Stimulated activated CD4-positive, alpha-beta T cell treated with anti-CD3 and anti-CD28 coated beads, Interleukin-15, amount 100 ng/mL, for 24 hours (primary cell): ENCODE measurements around the gene ASCL4.
"Not testable (repeated sequence)": the region's sequence is repeated elsewhere in the genome, so short reads cannot be mapped to it uniquely, and the experiment has no call there.

Experiments used
- DNase-seq: peaks from one replicate; pipeline ENCODE4 v3.0.0-alpha.2; 2020

Gene ASCL4, protein sequence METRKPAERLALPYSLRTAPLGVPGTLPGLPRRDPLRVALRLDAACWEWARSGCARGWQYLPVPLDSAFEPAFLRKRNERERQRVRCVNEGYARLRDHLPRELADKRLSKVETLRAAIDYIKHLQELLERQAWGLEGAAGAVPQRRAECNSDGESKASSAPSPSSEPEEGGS

DNA sequence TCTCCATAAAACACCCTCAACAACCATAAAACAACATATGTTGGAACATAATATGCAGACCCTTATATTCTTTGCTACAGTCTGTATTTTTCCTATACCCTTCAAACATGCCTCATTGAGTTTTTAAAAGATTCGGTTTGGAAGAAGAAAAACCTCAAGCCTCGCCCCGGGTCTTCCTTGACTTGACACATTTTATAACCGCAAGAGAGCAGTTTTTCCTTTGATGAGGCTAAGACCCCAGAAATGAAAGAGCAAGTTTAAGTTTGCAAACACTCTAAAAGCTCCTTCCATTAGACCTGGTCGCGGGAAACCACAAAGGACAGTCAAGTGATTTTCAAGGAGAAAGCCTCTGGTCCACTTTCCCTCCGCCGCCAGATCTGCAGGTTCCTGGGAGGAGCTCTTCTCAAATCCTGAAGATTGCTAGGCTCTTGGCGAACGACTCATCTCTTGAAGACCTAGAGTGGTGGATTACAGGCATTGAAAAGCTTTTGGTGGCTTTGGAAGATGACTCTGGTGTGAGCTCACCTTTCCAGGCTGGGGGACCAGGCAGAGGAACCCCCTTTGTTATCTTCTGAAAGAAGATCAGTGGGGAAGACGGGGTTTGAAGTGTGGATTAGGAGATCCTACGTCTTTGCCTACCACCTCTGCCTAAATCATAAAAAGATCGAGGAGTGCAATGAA lies at the start of gene ASCL4:
Gene ASCL4 (plus strand): TSS at position 356 of the 681 bp plus-strand sequence. CDS start 515 bp downstream, outside the sequence.
- no peak for DNase-seq

DNA sequence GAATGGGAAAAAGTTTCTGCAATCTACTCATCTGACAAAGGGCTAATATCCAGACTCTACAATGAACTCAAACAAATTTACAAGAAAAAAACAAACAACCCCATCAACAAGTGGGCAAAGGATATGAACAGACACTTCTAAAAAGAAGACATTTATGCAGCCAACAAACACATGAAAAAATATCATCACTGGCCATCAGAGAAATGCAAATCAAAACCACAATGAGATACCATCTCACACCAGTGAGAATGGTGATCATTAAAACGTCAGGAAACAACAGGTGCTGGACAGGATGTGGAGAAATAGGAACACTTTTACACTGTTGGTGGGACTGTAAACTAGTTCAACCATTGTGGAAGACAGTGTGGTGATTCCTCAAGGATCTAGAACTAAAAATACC lies 47.2 kb upstream of the ASCL4 start:
- not testable (repeated sequence) for DNase-seq

DNA sequence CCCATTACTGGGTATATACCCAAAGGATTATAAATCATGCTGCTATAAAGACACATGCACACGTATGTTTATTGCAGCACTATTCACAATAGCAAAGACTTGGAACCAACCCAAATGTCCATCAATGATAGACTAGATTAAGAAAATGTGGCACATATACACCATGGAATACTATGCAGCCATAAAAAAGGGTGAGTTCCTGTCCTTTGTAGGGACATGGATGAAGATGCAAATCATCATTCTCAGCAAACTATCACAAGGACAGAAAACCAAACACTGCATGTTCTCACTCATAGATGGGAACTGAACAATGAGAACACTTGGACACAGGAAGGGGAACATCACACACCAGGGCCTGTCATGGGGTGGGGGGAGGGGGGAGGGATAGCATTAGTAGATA lies 46.8 kb upstream of the ASCL4 start:
- DNase-seq: not testable (repeated sequence)

DNA sequence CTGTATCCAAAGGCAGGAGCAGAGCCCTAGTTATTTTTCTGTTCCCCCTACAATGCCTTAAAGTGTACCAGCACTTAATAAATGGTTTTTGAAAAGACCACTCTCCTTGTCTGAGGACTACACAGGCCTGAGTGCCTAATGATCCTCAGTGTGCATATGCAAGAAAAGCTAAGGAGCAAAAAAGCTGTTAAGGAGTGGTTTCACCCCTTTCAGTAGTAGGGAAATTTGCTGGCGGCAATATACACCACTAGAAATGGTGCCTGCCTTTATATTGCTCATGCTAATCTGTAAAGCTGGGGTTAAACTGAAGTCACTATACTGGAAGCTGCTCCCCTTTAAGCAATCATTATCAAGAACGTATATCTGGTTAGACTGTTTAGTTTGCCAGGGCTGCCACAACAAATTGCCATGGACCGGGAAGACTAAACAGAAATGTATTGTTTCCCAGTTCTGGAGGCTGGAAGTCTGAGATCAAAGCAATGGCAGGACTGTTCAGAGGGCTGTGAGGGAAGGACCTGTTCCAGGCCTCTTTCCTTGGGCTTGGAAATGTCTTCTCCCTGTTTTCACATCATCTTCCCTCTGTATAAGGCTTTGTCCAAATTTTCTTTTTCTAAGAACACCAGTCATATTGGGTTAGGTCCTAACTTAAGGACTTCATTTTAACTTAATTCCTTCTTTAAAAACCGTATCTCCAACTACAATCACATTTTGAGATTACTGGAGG lies 43.7 kb upstream of the ASCL4 start:
- no peak for DNase-seq

DNA sequence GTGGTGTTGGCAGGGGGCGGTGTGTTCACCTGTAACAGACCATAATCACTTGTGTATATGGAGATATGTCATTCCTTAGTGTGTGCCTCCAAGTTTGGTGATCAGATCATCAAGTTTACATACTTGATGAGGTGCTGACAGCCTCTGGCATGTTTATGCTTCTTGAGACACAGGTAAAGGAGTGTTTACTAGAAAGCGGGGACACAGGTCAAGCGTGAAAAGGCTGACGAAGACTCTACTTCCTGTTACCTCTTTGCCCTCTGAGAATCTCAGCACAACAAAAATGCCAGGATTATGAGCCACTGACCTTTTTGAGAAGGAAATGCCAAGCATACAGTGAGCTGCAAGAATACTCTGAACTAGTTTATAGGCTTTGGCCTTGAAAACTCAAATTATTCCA lies 43.1 kb upstream of the ASCL4 start:
- no peak for DNase-seq

DNA sequence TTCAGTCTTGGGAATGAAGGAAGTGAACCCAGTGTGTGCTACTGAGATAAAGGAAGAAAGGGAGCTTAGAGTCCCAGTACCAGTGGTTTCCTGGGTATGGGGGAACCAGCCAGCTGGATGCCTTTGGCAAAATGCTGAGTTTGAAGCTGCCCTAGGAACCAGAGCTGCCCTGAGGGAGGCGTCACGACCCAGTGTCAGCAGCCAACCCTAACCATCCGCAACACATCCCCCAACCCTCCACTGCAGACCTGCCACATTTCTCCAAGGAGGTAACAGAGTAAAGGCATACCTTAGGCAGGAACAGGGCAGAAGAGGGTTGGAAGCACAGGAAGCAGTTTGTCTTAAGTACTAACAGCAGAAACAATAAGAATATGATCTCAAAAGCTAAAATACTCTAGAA lies 42.1 kb upstream of the ASCL4 start:
- no peak for DNase-seq

DNA sequence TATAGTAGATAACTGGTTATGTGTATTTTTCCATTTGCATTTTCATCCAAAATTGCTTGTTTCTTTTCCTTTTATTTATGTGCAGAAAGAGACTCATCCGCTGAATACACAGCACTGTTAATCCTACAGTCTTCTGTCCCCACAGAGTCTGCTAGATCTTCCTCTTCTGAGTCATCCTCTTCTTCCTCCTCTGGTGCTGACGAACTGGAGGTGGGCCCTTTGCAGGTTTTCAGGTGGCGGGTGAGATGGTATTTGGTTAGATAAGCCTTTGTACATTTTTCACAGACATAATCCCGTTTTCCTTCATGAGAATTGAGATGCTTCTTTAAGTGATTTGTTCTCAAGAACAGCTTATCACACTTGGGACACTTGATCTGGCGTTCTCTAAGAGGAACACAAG lies 40.4 kb upstream of the ASCL4 start:
- DNase-seq: no peak

DNA sequence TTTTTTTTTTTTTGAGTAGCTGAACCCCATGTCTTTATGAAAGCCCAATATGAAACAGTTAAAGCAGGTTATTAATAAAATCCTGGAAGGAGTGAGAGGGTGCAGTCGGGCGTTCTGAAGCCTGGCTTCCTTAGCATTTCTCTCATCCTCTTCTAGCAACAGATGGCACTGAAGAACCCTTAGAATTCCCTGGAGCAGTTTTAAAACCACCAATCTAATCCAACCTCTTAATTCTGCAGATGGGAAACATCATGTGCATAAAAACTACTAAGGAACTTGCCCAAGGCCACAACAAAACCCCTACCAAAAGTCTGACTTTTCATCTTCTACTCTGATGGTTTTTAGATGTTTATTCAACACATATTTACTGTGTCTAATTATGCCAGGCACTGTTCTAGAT lies 38.7 kb upstream of the ASCL4 start:
- no peak for DNase-seq

DNA sequence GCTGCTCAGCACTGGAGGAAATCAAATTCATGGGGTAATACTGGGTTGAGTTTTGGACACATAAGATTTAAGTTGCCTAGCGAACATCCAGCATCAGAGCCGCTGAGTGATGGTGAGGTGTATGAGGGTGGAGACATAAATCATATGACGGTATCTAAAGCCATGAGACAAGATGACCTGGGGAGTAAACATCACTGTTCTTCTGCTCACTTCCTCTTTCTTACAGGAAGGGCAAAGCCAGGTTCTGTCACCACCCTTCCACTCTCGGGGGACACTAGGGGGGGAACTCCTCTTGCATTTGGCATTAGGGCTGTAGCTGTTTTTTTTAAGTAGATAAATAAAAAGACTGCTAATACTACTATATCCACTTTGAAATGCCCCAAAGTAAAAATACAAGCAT lies 37.6 kb upstream of the ASCL4 start:
- no peak for DNase-seq

DNA sequence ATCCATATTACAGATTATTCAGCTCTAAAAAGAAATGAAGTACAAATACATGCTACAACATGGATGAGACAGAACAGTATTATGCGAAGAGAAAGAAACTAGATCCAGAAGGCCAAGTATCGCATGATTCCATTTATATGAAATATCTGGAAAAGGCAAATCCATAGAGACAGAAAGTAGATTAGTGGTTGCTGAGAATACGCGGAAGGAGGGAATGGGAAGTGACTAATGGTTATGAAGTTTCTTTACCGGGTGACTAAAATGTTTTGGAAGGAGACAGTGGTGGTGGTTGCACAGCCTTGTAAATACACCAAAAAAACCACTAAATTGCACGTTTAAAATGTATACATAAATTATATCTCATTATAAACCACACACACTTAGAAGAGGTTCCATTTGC lies 26.0 kb upstream of the ASCL4 start:
- no peak for DNase-seq

DNA sequence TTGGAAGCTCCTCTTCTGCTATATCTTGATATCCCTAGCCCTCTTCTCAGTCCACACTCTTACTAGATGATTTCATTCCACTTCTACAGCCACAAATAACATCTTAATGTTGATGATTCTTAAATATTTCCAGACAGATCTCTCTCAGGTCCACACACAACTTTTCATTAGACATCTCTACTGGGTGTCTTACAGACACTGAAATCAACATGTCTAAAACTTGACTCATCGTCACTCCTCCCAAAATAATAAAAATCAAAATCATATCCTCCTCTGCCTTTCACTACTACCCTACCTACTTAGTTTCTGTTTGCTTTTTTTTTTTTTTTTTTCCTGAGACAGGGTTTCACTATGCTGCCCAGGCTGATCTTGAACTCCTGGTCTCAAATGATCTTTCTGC lies 25.4 kb upstream of the ASCL4 start:
- DNase-seq: no peak

DNA sequence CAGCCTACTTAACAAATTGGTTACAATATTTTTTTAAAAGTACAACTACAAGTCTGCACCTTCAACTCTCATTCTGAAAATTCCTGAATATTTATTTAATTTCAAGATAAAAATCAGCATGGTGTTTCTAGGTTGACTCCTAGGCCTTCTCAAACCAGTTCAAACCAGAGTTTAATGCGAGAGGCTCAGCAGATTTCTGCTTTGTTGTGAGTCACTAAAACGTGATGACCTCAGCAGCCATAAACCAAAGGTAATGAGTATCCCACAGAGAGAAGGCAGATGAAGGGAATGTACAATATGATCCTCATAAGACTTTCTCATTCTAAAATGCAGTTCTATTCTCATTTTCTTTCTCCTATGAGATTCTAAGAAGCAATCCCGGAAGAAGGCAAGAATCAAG lies 15.1 kb upstream of the ASCL4 start:
- peak; percentile 38 for DNase-seq

DNA sequence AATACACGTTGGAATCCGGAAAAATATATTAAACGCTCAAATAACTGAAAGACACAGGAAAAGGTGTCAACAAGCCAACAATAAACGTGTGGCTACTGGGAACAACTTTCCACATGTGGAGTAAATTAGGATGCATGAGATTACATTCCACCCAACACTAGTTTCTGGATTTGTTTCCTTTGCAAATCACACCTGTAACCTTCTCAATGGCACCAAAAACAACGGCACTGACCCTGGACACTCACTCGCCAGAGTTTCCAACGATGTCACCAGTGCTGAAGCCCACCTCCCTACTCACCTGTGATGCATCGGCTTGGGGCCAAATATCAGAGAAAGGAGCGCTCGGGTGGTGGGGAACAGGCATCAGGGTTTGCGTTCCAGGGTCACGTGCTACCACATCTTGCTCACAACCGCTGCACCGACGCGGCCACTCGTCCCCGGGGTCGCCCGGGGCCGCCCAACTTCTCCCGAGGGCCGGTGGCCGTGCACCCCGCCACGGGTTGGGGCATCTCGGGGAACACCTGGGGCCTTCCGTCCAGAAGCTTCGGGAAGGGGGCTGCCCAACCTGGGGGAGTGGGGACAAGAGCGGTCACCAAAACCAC lies 14.2 kb upstream of the ASCL4 start:
- DNase-seq: peak; percentile 51

DNA sequence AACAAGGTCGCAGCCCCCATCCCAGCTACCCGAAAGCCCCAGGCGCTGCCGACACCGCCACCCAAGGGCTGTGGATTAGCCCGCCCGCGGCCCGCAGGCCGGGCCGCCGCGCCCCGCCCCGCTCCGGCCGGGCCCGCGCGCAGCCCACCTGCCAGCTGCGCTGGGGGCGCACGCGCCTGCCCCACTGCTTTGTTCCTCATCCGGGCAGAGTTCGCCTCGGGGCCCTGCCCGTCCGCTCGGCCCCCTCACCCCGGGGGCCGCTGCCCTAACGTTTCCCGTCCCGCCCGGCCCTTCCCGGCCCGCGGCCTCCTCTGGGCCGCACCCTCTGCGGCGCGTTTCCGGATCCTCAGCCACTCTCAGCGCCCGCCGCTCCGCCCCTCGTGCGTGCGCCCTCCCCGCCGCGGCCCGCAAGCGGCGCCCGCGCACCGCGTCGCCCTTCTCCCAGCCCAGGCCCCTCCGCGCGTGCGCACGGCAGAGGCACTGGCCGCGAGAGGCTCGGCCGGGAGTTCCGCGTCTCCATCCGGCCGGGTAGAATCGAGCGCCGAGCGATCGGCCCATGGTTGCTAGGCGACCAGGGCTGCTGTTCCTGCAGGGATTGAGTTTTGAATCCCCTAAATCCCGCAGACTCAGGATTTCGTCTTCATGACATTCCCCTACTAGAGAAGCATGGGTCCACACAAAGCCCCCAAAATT lies 13.5 kb upstream of the ASCL4 start, which contains the start of gene PRDM4:
Gene PRDM4 (minus strand): TSS at position 329 of the 693 bp plus-strand sequence. CDS start 622 bp downstream, outside the sequence.
- peak; percentile 92 for DNase-seq

DNA sequence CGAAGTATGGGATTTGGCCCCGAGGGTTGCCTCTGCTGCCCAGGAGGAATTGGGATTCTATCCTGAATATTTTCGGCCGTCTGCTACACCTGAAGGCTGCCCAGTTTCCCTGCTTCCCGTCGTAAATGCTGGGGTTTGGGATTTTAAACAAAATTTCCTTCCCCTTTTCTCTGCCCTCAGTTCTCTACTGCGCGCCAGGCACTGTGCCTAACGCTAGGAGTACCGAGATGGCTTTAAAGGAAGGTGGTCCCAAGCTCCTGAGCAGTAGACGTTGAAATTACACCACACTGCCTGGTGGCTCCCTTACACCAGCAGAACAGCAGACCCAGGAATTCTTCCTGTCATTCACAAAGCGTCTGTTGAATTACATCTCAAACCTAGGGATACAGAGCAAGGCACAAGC lies 13.0 kb upstream of the ASCL4 start:
- DNase-seq: peak; percentile 15

DNA sequence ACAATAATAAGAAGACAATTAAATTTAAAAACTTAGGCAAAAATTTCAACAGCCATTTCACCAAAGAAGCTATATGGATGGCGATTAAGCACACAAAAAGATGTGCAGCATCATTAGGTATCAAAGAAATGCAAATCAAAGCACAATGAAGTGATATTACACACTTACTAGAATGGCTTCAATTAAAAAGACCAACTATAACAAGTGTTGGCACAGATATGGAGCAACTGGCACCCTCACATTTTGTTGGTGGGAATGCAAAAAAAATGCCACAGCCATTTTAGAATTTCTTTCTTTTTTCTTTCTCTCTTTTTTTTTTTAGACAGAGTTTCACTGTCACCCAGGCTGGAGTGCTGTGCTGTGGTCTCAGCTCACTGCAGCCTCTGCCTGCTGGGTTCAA lies 11.6 kb upstream of the ASCL4 start:
- DNase-seq: no peak

DNA sequence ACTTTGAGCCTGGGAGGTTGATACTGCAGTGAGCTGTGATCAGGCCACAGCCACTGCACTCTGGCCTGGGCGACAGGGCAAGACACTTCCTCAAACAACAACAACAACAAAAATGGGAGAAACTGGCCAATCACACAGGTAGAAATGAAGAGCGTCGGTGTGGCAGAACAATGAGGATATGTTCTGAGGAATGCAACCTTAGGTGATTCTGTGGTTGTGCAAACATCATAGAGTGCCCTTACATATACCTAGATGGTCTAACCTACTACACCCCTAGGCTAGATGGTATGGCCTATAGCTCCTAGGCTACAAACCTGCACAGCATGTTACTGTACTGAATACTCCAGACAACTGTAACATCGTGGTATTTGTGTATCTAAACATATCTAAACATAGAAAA lies 9.9 kb upstream of the ASCL4 start:
- no peak for DNase-seq

DNA sequence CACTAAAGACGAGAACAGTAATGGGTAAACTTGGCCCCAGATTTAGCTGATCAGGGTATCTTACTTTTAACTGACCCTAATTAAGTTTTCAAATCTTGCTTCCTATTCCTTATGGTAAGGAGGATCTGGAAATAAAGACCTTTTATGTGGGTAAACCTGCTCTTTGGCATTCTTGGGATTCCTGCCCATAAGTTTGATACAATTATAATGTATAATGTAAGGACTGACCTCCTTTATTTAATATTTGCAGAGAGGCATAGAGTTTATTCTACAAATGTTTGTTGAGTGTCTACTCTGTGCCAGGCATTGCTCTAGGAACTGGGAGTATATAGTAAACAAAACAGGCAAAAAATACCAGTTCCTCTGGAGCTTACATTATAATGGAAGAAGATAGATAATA lies 9.2 kb upstream of the ASCL4 start:
- DNase-seq: no peak

DNA sequence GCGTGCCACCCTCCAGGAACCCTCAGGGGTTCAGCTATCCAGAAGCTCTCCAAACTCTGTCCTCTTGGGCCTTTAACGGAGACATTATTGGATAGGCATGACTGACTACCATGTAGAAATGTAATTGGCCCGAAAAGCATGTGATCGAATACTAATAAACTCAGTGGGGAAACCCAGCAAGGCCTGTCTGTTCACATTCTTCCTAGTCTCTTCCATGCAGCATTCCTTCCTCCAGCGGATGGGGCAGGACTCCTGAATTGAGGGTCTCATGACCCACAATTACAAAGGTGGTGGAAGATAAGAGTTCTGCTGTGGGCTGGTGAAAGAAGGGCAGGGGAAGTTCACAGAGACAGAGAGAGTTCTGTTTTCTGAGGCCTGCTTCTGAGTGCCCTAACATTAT lies 7.0 kb upstream of the ASCL4 start:
- no peak for DNase-seq

DNA sequence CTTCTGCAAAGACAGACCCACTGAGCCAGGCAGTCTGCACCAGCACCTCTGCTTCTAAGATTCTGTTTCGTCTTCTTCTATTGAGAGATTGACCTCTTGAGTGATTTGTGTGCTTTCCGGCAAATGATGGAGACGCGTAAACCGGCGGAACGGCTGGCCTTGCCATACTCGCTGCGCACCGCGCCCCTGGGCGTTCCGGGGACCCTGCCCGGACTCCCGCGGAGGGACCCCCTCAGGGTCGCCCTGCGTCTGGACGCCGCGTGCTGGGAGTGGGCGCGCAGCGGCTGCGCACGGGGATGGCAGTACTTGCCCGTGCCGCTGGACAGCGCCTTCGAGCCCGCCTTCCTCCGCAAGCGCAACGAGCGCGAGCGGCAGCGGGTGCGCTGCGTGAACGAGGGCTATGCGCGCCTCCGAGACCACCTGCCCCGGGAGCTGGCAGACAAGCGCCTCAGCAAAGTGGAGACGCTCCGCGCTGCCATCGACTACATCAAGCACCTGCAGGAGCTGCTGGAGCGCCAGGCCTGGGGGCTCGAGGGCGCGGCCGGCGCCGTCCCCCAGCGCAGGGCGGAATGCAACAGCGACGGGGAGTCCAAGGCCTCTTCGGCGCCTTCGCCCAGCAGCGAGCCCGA lies 703 bp downstream of the ASCL4 start:
- DNase-seq: peak; percentile 24

DNA sequence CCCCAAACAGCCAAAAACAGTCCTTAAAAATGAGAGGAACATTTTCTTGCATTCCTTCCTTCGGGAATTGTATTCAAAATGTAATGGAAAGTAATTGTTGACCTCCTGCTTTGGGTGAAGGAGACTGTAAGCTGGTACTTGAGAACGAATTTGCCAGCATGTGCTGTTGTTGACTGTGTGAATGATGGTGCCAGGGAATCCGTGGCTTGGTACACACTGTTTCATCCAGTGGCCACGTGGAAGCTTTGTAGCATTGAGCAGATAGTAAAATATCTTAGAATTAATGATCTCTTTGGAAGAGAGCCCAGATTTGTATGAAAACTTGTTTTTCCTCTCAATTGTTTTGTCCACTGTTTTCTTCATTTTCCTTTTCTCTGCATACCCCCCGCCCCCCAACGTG lies 1.7 kb downstream of the ASCL4 start:
- DNase-seq: no peak

DNA sequence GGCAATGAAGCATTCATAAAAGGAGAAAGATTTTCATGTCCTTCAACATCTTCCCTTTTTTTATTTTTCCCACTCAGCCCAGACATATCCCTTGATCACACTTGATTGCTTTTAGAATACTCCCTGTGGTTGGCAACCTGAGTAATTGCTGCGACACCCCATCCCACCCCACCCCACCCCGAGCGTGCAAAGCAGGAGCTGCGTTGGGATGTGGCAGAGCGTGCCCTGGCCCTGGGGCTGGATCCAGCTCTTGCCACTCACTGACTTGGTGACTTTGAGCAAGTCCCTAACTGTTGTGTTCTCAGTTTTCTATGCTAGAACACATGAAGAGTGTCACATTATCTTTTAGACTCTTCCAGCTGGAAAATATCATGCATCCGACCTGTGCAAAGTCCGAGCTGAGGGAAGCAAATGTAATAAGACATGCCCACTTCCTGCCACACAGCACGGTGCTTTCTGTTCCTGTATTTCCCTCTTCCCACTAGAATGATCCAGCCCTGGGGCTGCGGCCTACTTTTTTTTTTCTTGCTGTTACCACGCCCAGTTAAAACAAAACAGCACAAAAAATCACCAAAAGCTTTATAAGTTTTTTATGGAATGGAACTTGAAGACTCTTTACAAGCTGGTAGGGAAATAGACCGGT lies 4.0 kb downstream of the ASCL4 start:
- no peak for DNase-seq
